Chondrocyte (in vitro differentiated cells): ENCODE measurements around the gene MDC1. TPM values are rescaled to one million over a fixed set of nuclear protein-coding genes. Genes with fewer than 3 reads are reported as not detected.
"Not testable (repeated sequence)": the region's sequence is repeated elsewhere in the genome, so short reads cannot be mapped to it uniquely, and the experiment has no call there.

Experiments
- DNase-seq: peaks from one replicate; pipeline ENCODE4 v3.0.0; 2021; ENCODE audit warnings: mixed read lengths, low spot score
- H3K27ac Mint-ChIP-seq: one replicate; pipeline ENCODE4 v1.8.0; 2021; ENCODE audit warnings: mild to moderate bottlenecking, moderate library complexity, mixed read lengths; ENCODE audit not compliant: unreplicated experiment
- H3K27me3 Mint-ChIP-seq: 2 replicates; pipeline ENCODE4 v1.8.0; 2021; ENCODE audit warnings: low read depth, mixed read lengths
- H3K36me3 Mint-ChIP-seq: 2 replicates; pipeline ENCODE4 v1.8.0; 2021; ENCODE audit warnings: low read depth, mixed read lengths
- H3K4me1 Mint-ChIP-seq: 2 replicates; pipeline ENCODE4 v1.8.0; 2021; ENCODE audit warnings: low read depth, mild to moderate bottlenecking, mixed read lengths
- H3K4me3 Mint-ChIP-seq: one replicate; pipeline ENCODE4 v1.8.0; 2021; ENCODE audit warnings: mild to moderate bottlenecking, moderate library complexity, mixed read lengths; ENCODE audit not compliant: unreplicated experiment
- H3K9me3 Mint-ChIP-seq: 2 replicates; pipeline ENCODE4 v1.8.0; 2021; ENCODE audit warnings: low read depth, mixed read lengths
- CTCF ChIP-seq: fragments of 200-600 bp; sonication (generic); IDR thresholded peaks from 2 replicates; pipeline ENCODE4 v1.5.0; 2021; ENCODE audit warnings: antibody characterized with exemption, mild to moderate bottlenecking, moderate library complexity
- total RNA-seq: library from RNA; stranded (reverse); gene quantifications from 3 replicates; pipeline ENCODE4 v1.2.1, GENCODE V29; 2021

MDC1 gene
- total RNA-seq, 1 donor from 2014 or later = 33.5 TPM

GRCh38 chr6:30726506-30727413, 9.7 kb upstream of the MDC1 start:
- H3K36me3 Mint-ChIP-seq = peaks cover 39% of the 10 kb centered on the region
- H3K27ac Mint-ChIP-seq = peak overlapping the region; percentile 66
- H3K4me3 Mint-ChIP-seq = no peak overlapping the region
- no peak for TF ChIP-seq CTCF
- H3K27me3 Mint-ChIP-seq = no peaks in the 10 kb centered on the region
- H3K9me3 Mint-ChIP-seq = no peaks in the 10 kb centered on the region
- no peak for DNase-seq
- peaks cover 48% of the 10 kb centered on the region for H3K4me1 Mint-ChIP-seq

GRCh38 chr6:30725713-30726505, 8.8 kb upstream of the MDC1 start:
- DNase-seq = no peak
- H3K4me1 Mint-ChIP-seq = peaks cover 46% of the 10 kb centered on the region
- peaks cover 44% of the 10 kb centered on the region for H3K36me3 Mint-ChIP-seq
- H3K4me3 Mint-ChIP-seq = no peak overlapping the region
- H3K27ac Mint-ChIP-seq = peak overlapping the region; percentile 43
- no peaks in the 10 kb centered on the region for H3K27me3 Mint-ChIP-seq
- no peak for TF ChIP-seq CTCF
- H3K9me3 Mint-ChIP-seq = no peaks in the 10 kb centered on the region

DNA sequence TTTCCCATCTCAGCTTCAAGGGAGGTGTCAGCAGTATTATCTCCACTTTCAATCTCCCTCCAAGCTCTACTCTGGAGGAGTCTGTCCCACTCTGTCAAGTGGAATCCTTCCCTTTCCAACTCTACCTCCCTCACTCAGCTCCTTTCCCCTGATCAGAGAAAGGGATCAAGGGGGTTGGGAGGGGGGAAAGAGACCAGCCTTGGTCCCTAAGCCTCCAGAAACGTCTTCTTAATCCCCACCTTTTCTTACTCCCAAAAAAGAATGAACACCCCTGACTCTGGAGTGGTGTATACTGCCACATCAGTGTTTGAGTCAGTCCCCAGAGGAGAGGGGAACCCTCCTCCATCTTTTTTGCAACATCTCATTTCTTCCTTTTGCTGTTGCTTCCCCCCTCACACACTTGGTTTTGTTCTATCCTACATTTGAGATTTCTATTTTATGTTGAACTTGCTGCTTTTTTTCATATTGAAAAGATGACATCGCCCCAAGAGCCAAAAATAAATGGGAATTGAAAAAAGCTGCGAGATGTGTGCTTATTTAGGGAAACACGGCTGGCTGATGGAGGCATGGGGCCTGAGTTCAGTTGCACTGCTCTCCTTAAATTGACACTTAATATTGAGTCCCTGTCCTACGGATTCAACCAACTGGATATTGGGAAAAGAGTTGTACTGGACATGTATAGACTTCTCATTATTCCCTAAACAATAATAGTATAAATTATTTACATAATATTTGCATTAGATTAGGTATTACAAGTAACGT, 8.0 kb upstream of the MDC1 start:
- DNase-seq = no peak
- no peak for TF ChIP-seq CTCF
- Mint-ChIP-seq H3K36me3 (peaks cover 47% of the 10 kb centered on the region), H3K27ac (peak overlapping the region; percentile 96), H3K4me1 (peaks cover 45% of the 10 kb centered on the region), H3K27me3 (no peaks in the 10 kb centered on the region), H3K9me3 (no peaks in the 10 kb centered on the region), H3K4me3 (peak overlapping the region; percentile 62)

- peaks cover 54% of the 10 kb centered on the region for H3K4me1 Mint-ChIP-seq
- H3K4me3 Mint-ChIP-seq = peak overlapping the region; percentile 96
- peak; percentile 43 for TF ChIP-seq CTCF
- peak overlapping the region; percentile 96 for H3K27ac Mint-ChIP-seq
- not testable (repeated sequence) for DNase-seq, H3K27me3 Mint-ChIP-seq, H3K9me3 Mint-ChIP-seq
- H3K36me3 Mint-ChIP-seq = peaks cover 44% of the 10 kb centered on the region
Observed at GRCh38 chr6:30723843-30724741, 7.0 kb upstream of the MDC1 start.

DNA sequence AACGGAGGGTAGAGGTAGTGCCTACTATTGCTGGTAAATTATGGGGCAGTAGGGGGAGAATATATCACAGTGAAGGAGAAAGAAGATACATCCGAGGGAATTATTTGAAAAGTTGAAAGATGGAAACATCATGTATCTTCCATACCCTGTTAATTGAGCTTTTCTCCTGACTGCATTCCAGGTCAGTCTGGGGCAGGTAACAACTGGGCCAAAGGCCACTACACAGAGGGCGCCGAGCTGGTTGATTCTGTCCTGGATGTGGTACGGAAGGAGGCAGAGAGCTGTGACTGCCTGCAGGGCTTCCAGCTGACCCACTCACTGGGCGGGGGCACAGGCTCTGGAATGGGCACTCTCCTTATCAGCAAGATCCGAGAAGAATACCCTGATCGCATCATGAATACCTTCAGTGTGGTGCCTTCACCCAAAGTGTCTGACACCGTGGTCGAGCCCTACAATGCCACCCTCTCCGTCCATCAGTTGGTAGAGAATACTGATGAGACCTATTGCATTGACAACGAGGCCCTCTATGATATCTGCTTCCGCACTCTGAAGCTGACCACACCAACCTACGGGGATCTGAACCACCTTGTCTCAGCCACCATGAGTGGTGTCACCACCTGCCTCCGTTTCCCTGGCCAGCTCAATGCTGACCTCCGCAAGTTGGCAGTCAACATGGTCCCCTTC, 6.2 kb upstream of the MDC1 start:
- Mint-ChIP-seq H3K4me1 (peaks cover 62% of the 10 kb centered on the region), H3K36me3 (peaks cover 44% of the 10 kb centered on the region)
- H3K9me3 Mint-ChIP-seq = not testable (repeated sequence)

More for the DNA sequence above, 6.2 kb upstream of the MDC1 start:
- not testable (repeated sequence) for H3K27me3 Mint-ChIP-seq, DNase-seq
- Mint-ChIP-seq H3K27ac (peak overlapping the region; percentile 96), H3K4me3 (peak overlapping the region; percentile 96)
